Measurements from ENCODE around the gene ASB6.
A peak's percentile ranks its signal among the peaks of the same experiment; 100 is the strongest.

ASB6 gene

DNA sequence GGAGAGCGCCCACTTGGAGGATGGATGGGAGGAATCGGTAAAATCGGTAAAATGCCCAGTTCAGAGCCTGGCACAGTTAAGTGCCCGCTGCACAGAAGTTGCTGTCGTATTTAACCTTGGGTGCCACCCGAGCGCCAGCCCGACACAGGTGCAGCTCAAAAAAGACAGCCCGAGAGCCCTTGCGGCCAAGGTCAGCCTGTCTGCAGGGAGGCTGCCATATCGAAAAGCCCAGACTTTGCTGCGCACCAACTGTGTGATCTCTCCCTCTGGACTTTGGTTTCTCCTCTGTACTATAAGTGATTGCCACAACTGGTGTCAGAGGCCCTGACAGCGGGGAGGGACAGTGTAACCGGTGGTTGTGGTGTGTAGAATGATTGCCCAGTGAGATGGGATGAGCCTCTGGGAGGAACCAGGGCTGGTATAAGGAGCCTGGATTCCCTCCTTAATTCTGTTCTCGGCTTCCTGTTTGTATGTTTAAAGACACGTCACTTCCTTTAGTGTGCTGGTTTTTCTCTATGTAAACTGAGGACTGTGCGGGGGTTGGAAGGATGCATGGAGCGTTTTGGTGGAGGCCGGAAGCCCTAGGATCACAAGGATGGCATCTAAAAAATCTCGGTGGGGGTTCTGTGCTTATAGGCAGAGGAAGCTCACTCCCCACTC, 15.2 kb downstream of the ASB6 start:
- TF ChIP-seq FOXP2 (optimal IDR thresholded peaks at IDR 0.05; ENCODE audit: borderline replicate concordance, extremely low read depth, extremely low read length, insufficient read depth) (no peak), POLR2AphosphoS5 (IDR thresholded peaks at IDR 0.05; ENCODE audit: low read depth, low read length) (peak; percentile 58; the same call in 1 of the 2 replicates), TAF1 (IDR thresholded peaks at IDR 0.05; ENCODE audit: borderline replicate concordance, insufficient read depth, low read length) (peak; percentile 64; the same call in 1 of the 2 replicates), SIN3A (IDR thresholded peaks at IDR 0.05; ENCODE audit: borderline replicate concordance, insufficient read depth, low read length) (no peak)
- TF ChIP-seq, protein P1, sequence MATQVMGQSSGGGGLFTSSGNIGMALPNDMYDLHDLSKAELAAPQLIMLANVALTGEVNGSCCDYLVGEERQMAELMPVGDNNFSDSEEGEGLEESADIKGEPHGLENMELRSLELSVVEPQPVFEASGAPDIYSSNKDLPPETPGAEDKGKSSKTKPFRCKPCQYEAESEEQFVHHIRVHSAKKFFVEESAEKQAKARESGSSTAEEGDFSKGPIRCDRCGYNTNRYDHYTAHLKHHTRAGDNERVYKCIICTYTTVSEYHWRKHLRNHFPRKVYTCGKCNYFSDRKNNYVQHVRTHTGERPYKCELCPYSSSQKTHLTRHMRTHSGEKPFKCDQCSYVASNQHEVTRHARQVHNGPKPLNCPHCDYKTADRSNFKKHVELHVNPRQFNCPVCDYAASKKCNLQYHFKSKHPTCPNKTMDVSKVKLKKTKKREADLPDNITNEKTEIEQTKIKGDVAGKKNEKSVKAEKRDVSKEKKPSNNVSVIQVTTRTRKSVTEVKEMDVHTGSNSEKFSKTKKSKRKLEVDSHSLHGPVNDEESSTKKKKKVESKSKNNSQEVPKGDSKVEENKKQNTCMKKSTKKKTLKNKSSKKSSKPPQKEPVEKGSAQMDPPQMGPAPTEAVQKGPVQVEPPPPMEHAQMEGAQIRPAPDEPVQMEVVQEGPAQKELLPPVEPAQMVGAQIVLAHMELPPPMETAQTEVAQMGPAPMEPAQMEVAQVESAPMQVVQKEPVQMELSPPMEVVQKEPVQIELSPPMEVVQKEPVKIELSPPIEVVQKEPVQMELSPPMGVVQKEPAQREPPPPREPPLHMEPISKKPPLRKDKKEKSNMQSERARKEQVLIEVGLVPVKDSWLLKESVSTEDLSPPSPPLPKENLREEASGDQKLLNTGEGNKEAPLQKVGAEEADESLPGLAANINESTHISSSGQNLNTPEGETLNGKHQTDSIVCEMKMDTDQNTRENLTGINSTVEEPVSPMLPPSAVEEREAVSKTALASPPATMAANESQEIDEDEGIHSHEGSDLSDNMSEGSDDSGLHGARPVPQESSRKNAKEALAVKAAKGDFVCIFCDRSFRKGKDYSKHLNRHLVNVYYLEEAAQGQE (IDR thresholded peaks at IDR 0.05; ENCODE audit: insufficient read depth in 1 of 2, low read depth in 2 of 2, low read length in 2 of 2), result no peak

DNA sequence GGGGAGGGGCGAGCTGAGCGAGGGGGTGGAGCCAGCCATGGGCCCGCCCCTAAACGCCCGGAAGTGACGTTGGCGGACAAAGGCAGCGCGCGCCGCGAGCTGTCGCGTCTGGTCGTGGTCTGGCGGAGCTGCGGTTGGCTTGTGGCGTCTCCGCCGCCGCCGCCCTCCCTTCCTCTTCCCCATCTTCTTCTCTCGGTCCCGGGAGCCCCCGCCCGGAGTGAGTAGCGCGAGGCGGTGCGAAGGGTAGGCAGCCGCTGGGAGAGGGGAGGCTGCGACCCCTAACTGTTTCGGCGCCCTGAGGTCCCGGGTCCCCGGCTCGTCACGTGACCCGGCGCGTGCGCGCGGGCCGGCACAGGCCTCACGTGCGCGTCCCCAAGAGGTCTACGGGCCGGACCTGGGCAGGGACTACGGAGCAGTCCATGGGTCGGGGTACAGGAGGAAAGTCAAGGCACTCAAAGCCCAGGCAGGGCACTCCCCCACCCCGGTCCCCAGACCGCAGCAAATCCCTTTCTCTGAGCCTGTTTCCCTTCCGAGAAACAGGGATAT, 15.8 kb downstream of the ASB6 start, which contains the start of gene NTMT1:
Gene NTMT1, plus strand, starts transcription at position 85 of the 546 bp plus-strand sequence. CDS start 6,541 bp downstream, outside the sequence.
- TF ChIP-seq, protein P1 (IDR thresholded peaks at IDR 0.05; ENCODE audit: insufficient read depth in 1 of 2, low read depth in 2 of 2, low read length in 2 of 2), result peak in 1 of 2 experiments; percentile 52; a peak in 1 of 4 replicates
- TF ChIP-seq SIN3A (IDR thresholded peaks at IDR 0.05; ENCODE audit: borderline replicate concordance, insufficient read depth, low read length) (no peak; the same call in 1 of the 2 replicates), FOXP2 (optimal IDR thresholded peaks at IDR 0.05; ENCODE audit: borderline replicate concordance, extremely low read depth, extremely low read length, insufficient read depth) (no peak), TAF1 (IDR thresholded peaks at IDR 0.05; ENCODE audit: borderline replicate concordance, insufficient read depth, low read length) (peak; percentile 93; the same call in 1 of the 2 replicates), POLR2AphosphoS5 (IDR thresholded peaks at IDR 0.05; ENCODE audit: low read depth, low read length) (peak; percentile 89)

- TF ChIP-seq SIN3A (IDR thresholded peaks at IDR 0.05; ENCODE audit: borderline replicate concordance, insufficient read depth, low read length), result no peak
- TF ChIP-seq, protein P1 (IDR thresholded peaks at IDR 0.05; ENCODE audit: insufficient read depth in 1 of 2, low read depth in 2 of 2, low read length in 2 of 2), result no peak
- TF ChIP-seq TAF1 (IDR thresholded peaks at IDR 0.05; ENCODE audit: borderline replicate concordance, insufficient read depth, low read length), result no peak
- no peak for TF ChIP-seq FOXP2 (optimal IDR thresholded peaks at IDR 0.05; ENCODE audit: borderline replicate concordance, extremely low read depth, extremely low read length, insufficient read depth)
- TF ChIP-seq POLR2AphosphoS5 (IDR thresholded peaks at IDR 0.05; ENCODE audit: low read depth, low read length), result no peak
Measured at GRCh38 chr9:129624947-129625346, 17.0 kb downstream of the ASB6 start.

- TF ChIP-seq, protein P1 (IDR thresholded peaks at IDR 0.05; ENCODE audit: insufficient read depth in 1 of 2, low read depth in 2 of 2, low read length in 2 of 2), result no peak
- TF ChIP-seq POLR2AphosphoS5 (IDR thresholded peaks at IDR 0.05; ENCODE audit: low read depth, low read length) (no peak), SIN3A (IDR thresholded peaks at IDR 0.05; ENCODE audit: borderline replicate concordance, insufficient read depth, low read length) (no peak), FOXP2 (optimal IDR thresholded peaks at IDR 0.05; ENCODE audit: borderline replicate concordance, extremely low read depth, extremely low read length, insufficient read depth) (no peak), TAF1 (IDR thresholded peaks at IDR 0.05; ENCODE audit: borderline replicate concordance, insufficient read depth, low read length) (no peak)
Measured at GRCh38 chr9:129624168-129624759, 17.7 kb downstream of the ASB6 start.
